GM19468 (cell line): Measurements from ENCODE around the gene DDAH2.

Source experiments
- ATAC-seq: cut with Tn5 transposase; IDR thresholded peaks from one replicate; pipeline ENCODE4 v1.9.1; 2021; ENCODE audit warnings: mild to moderate bottlenecking, moderate library complexity, moderate number of reproducible peaks; ENCODE audit not compliant: unreplicated experiment; ENCODE audit errors: extremely low read depth

Gene DDAH2

DNA sequence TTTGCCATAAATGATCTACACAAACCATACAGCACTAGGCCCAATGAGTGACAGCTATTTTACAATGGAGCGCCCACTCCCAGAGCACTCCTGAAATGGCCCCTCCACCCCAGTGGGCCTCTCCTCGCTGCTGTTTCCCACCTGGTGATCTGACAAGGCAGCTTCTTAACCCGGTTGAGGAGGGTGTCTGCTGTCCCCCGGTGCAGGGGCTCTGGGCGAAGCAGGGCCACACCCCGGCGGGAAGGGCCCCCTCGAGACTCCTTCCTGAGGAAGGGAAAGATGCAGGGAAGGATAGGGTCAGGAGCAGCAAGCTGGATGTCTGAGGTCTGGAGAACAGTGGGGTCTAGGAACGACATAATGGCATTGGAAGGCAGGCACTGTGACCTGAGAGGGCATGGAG, 36.2 kb downstream of the DDAH2 start:
- ATAC-seq: no peak

DNA sequence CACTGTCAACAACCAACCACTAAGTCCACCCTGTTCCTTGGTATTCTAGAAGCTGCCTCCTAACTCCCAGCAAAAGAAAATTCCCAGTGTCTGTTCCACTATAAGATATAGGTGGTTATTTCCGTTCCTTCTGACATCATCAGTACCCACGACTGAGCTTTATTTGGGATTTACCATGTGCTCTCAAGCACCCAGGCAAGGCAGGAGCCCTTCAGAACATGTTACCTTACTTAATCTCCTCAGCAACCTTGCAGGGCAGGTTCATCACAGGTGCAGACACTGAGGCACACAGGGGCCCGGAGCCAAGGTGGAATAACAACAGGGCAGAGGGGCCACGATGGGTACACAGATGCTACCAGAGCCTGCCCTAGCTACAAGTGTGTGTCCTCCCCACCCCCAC, 36.7 kb downstream of the DDAH2 start:
- ATAC-seq: no peak

DNA sequence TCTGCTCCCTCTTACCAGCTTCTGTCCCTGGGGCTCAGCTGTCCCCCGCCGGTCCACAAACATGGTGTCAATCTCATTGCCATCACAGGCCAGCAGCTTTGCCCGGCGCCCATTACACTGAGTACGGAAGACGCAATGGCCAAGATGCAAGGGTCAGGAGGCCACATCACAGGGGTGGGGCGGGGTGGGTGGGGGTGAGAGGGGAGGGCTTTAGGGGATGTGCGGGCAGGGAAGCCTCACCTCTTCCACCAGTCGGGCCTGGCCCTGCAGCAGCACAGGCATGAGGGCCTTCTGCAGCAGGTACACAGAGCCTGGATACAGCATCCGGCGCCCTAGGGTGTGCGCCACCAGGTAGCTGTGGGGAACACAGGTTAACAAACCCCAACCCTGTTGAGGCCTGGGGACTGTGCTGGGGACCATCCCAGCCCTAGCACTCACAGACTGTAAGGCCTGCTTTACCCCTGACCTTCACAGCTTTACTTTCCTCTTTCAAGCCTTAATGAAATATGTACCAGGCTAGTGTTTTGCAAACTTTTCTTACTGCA, 37.5 kb downstream of the DDAH2 start:
- ATAC-seq: no peak

DNA sequence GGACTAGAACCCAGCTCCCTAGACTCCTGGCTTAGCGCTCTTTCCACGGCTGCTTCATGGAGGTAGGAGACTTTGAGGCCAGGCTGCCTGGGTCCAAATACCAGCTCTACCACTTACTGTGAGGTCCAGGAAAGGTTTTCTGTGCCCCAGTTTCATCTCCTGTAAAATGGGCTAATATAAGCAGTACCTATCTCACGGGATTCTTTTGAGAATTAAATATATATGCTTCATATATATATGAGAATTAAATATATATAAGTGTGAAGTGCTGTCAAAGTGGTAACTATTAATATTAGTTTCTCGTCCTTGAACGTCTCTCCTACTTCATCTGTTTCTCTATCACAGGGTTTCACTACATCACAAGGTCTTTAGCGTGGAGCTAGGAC, 38.0 kb downstream of the DDAH2 start:
- no peak for ATAC-seq

DNA sequence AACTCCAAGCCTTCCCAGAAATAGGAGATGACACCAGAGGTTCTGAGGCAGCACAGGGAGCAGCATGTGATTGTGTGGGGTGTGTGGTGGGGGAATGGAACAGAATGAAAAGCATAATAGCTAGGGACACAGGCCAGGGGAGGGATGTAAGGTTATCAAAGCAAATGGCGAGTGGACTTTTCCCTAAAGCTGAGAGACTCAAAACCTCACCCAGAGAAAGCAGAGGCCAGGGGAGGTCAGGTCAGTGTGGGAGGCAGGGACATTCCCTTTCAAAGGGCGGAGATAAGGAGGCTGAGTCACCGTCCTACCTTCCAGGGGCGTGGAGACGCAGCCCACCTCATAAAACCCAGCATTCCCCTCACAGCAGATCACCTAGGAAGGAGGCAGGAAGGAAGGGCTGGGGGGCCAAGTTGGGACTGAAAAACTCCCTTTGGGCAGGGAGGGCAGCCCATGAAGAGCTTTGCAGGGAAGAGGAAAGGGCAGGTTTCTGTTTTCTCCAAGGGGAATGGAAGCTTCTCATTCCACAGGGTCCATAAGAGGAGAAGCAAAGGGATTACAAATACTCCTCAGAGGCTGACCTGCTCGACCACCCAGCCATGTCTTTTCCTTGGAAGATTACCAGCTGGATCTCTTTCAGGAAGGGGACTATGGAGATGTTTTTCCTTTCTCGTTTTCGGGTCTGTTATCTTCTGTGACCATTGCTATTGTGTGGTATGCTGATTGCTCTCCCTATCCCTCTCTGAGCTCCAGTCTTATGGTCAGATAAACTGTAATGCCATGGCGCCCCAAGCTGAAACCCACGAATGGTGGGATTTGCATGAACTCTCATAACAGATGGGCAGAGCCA, 38.6 kb downstream of the DDAH2 start:
- no peak for ATAC-seq

DNA sequence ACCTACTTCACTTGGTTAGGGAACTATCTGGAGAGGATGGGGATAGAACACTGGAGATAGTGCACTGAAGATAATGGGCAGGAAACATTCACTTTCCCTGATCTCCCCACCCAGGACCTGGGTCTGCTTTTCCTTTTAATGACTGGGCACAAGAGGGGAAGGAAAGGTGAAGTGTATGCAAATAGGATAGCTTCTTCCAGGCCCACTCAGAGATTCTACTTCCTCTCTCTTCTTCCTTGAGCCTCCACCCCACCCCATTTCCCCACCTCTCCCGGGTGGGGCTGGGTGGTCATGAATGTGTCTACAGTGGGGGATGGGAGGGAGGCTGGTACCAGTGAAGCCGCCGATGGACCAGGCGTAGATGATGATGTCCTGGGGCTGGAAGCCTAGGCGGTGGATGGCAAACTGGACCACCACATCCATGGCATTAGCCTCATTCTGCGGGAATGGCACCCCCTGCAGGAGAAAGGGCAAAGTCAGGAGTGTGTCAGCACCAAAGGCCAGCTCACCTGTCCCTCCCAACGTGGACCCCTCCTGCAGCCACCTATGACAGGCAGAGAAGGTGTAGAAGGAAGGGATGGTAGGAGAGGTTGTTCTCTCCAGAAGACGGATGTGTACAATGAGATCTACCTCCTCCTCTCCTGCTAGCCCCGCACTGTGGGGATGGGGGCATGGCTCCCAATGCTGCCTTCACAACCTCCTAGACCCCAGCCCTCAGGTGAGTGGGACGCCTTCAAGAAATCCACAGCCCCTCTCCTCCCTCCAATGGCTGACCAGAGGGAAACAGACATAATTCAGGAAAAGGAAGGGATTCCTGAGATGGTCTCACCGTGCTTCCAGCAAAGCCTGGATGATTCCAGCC, 39.6 kb downstream of the DDAH2 start:
- ATAC-seq: no peak

DNA sequence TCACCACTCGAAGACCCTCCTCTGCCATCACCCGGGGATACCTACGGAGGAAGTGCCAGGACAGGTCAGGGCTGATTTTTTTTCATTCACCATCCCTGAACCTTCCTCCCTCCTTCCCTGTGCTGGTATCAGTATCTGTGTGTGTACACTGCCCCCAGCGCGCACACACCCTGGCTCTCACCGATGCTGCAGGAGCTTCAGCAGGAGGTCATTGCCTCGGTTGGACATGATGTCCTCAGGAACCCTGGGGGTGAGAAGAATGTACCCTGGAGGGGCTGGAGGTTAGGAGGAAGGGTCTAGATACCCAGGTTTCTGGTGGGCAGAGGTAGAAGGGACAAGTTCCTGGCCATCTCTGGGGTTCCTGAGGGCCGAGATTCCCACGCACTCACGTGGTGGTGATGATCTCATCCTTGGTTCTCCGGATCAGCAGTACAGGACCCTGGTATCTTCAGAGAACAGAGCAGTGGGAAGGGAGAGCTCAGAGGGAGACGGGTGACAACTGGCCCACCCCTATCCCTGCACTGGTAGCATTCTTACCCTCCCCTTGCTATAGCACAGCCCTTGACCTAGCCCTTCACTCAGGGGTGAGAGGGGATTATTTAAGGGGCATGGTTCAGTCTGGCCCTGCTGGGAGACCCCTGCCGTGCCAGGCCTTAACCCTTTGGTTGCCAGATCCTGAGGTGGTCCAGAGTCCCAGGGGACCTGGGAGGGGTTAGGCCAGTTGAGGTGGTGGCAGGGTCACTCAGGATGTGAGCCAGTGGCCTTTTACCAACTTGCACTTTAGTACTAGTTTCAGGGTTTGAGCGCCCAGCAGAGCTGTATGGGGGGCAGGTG, 41.0 kb downstream of the DDAH2 start:
- no peak for ATAC-seq

DNA sequence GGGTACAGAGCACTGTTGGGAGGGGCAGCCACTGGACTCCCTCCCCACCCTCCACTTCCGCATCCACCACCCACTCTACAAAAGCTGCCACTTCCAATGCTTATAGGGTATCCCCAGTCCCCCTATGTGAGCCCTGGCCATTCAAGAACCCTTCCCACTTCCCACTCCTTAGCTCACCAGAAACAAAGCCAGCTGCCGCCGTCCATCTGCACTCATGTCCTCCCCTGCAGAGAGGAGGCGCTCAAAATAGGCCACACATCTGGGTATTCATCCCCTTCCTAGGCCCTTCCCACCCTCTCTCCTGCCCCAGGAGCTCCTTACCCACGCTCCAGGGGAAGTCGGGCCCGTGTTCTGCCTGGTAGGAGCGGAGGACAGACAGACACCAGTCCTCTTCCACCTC, 41.8 kb downstream of the DDAH2 start:
- ATAC-seq: no peak

DNA sequence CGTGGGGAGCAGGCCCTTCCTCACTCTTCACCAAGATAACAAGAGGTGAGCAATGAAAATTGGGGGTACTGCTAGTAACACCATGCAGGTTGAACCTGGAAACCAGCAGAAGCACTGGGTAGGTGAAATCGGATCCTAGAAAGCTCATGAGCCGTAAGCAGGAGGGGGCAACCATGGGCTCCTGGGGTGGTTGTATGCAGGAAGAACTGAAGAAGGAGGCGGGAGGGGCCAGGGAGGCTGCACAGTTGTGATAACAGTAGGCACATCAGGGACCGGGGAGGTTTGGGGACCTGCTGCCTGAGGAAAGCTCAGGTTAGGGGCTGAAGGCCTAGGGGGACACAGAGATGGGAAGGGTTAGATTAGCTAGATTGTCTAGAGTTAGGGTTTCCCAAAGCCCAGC, 42.6 kb downstream of the DDAH2 start:
- no peak for ATAC-seq

DNA sequence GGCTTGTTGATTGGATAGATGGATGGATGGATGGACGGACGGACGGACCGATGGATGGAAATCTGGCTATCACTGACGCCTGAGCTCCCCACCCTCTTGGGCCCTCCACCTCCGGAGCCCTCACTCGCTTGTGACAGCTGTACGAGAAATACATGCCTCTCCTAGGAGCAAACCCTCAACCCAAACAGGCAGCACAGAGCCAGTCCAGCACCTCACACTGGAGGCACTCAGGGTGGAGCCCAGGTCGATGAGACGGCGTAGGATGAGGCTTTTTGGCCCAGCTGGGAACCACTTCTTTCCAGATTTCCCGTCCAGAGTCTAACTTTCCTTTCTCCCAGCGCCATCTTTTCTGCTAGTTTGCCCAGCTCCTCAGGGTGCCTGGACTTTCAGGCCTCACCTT, 45.5 kb downstream of the DDAH2 start:
- ATAC-seq: no peak

DNA sequence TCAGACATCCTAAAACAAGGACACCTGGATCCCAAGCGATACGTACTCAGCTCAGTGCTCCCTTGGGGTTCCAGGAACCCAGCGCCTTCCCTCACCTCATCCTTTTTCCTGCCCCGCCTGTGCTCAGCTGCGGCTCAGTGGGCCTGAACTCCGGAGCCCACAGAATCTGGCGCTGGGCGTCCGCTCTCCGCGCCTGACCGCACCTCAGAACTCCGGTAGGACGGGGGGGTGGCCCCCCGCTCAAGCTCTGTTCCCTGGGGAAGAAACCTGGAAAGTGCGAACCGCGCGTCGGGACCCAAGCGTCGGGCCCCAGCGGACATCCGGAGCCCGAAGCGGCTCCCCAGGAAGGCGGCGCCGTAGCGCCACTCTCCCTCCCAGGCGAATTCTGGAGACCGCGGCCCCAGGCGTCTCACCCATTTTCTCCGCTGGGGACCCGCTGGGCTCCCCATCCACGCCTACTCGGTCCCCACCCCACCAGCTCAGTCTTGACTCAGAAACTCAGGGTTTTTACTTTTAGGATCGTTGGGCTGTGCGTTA, 47.9 kb downstream of the DDAH2 start:
- ATAC-seq: no peak

DNA sequence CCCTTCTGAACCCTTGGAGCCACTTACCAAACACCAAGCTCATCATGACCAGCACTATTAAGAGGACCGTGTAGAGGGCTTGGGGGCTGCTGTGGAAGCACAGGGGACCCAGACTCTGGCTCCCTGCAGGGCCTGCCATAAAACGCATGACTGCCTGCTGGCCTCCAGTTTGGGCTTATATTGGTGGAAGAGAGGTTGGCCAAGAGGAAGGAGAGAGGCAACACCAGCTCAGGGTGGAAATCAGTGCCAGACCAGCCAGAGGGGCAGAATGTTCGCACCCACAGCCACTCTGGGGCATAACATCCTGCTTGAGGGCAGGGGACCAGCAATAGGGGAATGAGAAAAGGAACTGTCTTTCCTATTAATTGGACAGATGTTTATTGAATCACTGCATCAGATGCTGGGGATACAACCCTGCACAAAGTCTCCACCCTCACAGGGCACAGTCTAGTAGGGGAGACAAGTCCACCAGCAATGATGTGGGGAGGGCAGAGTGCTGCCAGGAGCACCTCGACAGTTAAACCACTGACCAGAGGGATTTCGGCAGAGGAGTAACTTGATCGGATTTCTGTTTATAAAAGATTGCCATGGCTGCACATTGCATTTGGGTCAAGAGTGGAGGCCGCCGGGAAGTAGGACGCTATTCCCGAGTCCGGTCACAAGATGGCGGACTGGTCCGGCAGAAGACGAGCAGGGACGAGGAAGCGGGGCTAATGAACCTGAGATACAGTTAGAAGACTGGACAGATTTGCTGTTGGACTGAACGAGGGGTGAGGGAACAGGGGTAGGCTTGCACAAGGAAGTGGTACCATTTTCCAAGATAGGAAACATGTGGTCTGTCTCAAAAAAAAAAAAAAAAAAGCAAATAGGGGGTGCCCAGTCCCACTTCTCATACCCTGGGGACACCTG, 48.6 kb downstream of the DDAH2 start, which contains the start of gene LY6G5C:
Gene LY6G5C, minus strand, starts transcription at position 842 of the 909 bp plus-strand sequence. Its CDS starts 694 bp downstream, at position 148.
- ATAC-seq: no peak

DNA sequence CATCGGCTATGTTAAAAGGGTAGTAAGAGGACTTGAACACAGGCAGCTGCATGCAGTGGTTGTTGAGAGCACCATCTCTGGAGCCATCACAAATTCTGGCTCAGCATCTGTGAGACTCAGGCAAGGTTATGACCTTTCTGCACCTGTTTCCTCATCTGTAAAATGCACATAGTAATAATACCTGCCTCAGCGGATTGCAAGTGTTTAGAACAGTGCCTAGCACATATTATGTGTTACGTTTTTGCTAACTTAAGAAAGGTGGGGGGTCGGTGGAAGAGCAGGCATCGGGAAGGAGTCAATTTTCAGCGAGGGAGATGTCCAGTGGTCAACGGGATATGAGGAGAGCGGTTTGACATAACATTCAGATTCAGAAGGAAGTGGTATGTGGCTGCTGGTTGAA, 51.1 kb downstream of the DDAH2 start:
- no peak for ATAC-seq
